Esophagus squamous epithelium (tissue), 4 donors: ENCODE results near the gene TACR2.

ENCODE experiments used
- POLR2A ChIP-seq, 4 donors: fragments of 450-650 bp; IDR thresholded peaks; one replicate each; pipeline ENCODE4 v1.6.1; 2017; ENCODE audit warnings: antibody characterized with exemption in 4 of 4, mild to moderate bottlenecking in 4 of 4, moderate library complexity in 3 of 4
- TF ChIP-seq, protein P1 (sequence below), 6 experiments: fragments of 450-650 bp in 4 of 6; fragments of 200-600 bp in 2 of 6; sonication (generic) in 2 of 6; IDR thresholded peaks; one replicate each; pipeline ENCODE4 v1.5.1; 2016 to 2019; ENCODE audit warnings: antibody characterized with exemption in 6 of 6, mild to moderate bottlenecking in 4 of 6, moderate library complexity in 4 of 6

DNA sequence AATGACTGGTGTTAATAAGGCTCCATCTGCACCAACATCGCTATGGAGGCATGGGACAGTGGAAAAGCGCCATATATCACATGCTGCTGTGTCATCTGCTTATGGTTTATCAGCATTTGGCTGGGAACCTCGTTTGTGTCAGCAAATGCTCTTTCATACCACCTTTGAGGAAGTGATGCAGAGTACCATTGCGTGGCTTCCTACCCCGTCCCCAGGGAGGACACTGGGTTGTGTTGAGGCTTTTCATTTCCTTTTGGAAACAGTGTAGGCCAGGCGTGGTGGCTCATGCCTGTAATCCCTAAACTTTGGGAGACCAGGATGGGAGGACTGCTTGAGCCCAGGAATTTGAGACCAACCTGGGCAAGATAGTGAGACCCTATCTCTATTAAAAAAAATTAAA lies 6.8 kb downstream of the TACR2 start:
- TF ChIP-seq, protein P1, sequence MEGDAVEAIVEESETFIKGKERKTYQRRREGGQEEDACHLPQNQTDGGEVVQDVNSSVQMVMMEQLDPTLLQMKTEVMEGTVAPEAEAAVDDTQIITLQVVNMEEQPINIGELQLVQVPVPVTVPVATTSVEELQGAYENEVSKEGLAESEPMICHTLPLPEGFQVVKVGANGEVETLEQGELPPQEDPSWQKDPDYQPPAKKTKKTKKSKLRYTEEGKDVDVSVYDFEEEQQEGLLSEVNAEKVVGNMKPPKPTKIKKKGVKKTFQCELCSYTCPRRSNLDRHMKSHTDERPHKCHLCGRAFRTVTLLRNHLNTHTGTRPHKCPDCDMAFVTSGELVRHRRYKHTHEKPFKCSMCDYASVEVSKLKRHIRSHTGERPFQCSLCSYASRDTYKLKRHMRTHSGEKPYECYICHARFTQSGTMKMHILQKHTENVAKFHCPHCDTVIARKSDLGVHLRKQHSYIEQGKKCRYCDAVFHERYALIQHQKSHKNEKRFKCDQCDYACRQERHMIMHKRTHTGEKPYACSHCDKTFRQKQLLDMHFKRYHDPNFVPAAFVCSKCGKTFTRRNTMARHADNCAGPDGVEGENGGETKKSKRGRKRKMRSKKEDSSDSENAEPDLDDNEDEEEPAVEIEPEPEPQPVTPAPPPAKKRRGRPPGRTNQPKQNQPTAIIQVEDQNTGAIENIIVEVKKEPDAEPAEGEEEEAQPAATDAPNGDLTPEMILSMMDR (IDR thresholded peaks at IDR 0.05) = no peak
- TF ChIP-seq POLR2A (IDR thresholded peaks at IDR 0.05) = no peak
